GM12878 (cell line): ENCODE data around the gene VAC14. TPM values are rescaled to one million over a fixed set of nuclear protein-coding genes. Genes with fewer than 3 reads are reported as not detected.

ENCODE experiments used
- ATAC-seq: fragments of 200-7000 bp; cut with Tn5 transposase; 3 replicates; pipeline ENCODE4 v1.9.1; 2020; ENCODE audit warnings: mild to moderate bottlenecking, moderate library complexity
- BruUV-seq: library from RNA; stranded (reverse); fragments of 400-500 nt; replicated peaks from 2 replicates; lab custom pipeline; 2021; lab: Mats Ljungman, UMichigan
- CTCF ChIA-PET: fragments of 300-600 bp; sonication (Branson Sonifier 250); formaldehyde crosslinking; extraction: SDS; loops from one replicate; lab custom pipeline; 2021; ENCODE audit warnings: inconsistent platforms; lab: Yijun Ruan, JAX
- POLR2A ChIA-PET: fragments of 350-600 bp; formaldehyde crosslinking; extraction: SDS; loops from one replicate; lab custom pipeline; 2021; ENCODE audit warnings: inconsistent platforms; lab: Charles Lee
- RAD21 ChIA-PET: fragments of 300-600 bp; sonication (Branson Sonifier 250); formaldehyde crosslinking; loops from one replicate; lab custom pipeline; 2023; ENCODE audit warnings: antibody characterized with exemption; ENCODE audit not compliant: unreplicated experiment; lab: Charles Lee
- SMC1A ChIA-PET: fragments of 300-600 bp; sonication (Branson Sonifier 250); formaldehyde crosslinking; loops from one replicate; lab custom pipeline; 2023; ENCODE audit not compliant: unreplicated experiment, uncharacterized antibody; lab: Charles Lee
- DNase-seq: peaks from one replicate; pipeline ENCODE4 v3.0.0-alpha.2; 2011; ENCODE audit warnings: low read depth, low spot score
- FAIRE-seq: peaks from 3 replicates; lab custom pipeline; 2011; peaks lifted over from hg19 to GRCh38; lab: Jason Lieb, UNC
- H2AFZ ChIP-seq: 2 replicates; pipeline ENCODE4 v1.6.0; 2011; ENCODE audit warnings: low read depth, low read length, control low read depth; ENCODE audit not compliant: control insufficient read depth
- H3K27ac ChIP-seq: 2 replicates; pipeline ENCODE4 v1.5.1; 2011; ENCODE audit warnings: control low read depth; ENCODE audit not compliant: control insufficient read depth, insufficient read depth
- H3K27me3 ChIP-seq, 2 experiments: replicated peaks in 1 of 2; 2 replicates each; pipeline versions ENCODE4 v1.6.0 to v1.6.1; 2011; ENCODE audit warnings: low read length in 1 of 2; ENCODE audit not compliant: control insufficient read depth in 2 of 2, insufficient read depth in 2 of 2
- H3K36me3 ChIP-seq, 2 experiments: 2 replicates each; pipeline ENCODE4 v1.5.1; 2011; ENCODE audit warnings: low read length in 1 of 2; ENCODE audit not compliant: control insufficient read depth in 2 of 2, insufficient read depth in 2 of 2
- H3K4me1 ChIP-seq: 2 replicates; pipeline ENCODE4 v1.6.1; 2011; ENCODE audit warnings: mild to moderate bottlenecking, low read length, moderate library complexity, mixed read lengths; ENCODE audit not compliant: control insufficient read depth, insufficient read depth
- H3K4me2 ChIP-seq: 2 replicates; pipeline ENCODE4 v1.6.0; 2011; ENCODE audit warnings: control low read depth; ENCODE audit not compliant: control insufficient read depth, insufficient read depth
- H3K4me3 ChIP-seq: fragments of 200-600 bp; sonication (generic); 2 replicates; pipeline ENCODE4 v1.5.1; 2016
- H3K79me2 ChIP-seq: 2 replicates; pipeline ENCODE4 v1.6.0; 2011; ENCODE audit warnings: low read length; ENCODE audit not compliant: control insufficient read depth, insufficient read depth
- H3K9ac ChIP-seq: 2 replicates; pipeline ENCODE4 v1.8.0; 2011; ENCODE audit warnings: low read length, control low read depth, mixed read lengths; ENCODE audit not compliant: control insufficient read depth, insufficient read depth
- H3K9me3 ChIP-seq: replicated peaks from 3 replicates; pipeline ENCODE4 v1.5.1; 2011; ENCODE audit warnings: mild to moderate bottlenecking, low read length; ENCODE audit not compliant: control insufficient read depth, insufficient read depth
- H4K20me1 ChIP-seq: 2 replicates; pipeline ENCODE4 v1.6.0; 2011; ENCODE audit not compliant: control insufficient read depth, insufficient read depth
- CBX5 ChIP-seq: sonication (generic); IDR thresholded peaks from 2 replicates; pipeline ENCODE4 v1.6.1; 2016; ENCODE audit warnings: low read depth, moderate library complexity, mild to moderate bottlenecking, inconsistent platforms
- CEBPB ChIP-seq, 2 experiments: fragments of 150-350 bp in 1 of 2; IDR thresholded peaks; 2 replicates each; pipeline ENCODE4 v1.6.1; 2012 to 2014; ENCODE audit warnings: low read depth in 2 of 2, low read length in 2 of 2, borderline replicate concordance in 1 of 2, inconsistent platforms in 1 of 2
- CREB1 ChIP-seq: IDR thresholded peaks from 2 replicates; pipeline ENCODE4 v1.6.1; 2012; ENCODE audit warnings: low read depth, mild to moderate bottlenecking, inconsistent platforms
- CTCF ChIP-seq, 3 experiments: IDR thresholded peaks in 2 of 3; conservative IDR thresholded peaks in 1 of 3; 2 replicates each; pipeline ENCODE4 v1.5.1; 2011; ENCODE audit warnings: low read depth in 3 of 3, low read length in 3 of 3, mild to moderate bottlenecking in 3 of 3, control low read depth in 2 of 3, moderate library complexity in 2 of 3, inconsistent platforms in 1 of 3, mixed read lengths in 1 of 3; ENCODE audit not compliant: control insufficient read depth in 2 of 3, insufficient read depth in 1 of 3; ENCODE audit errors: extremely low read depth in 1 of 3
- FOS ChIP-seq: IDR thresholded peaks from 3 replicates; pipeline ENCODE4 v1.6.1; 2011; ENCODE audit warnings: borderline replicate concordance; ENCODE audit not compliant: insufficient read length; ENCODE audit errors: extremely low read depth
- MTA2 ChIP-seq: fragments of 450-650 bp; IDR thresholded peaks from 2 replicates; pipeline ENCODE4 v1.6.1; 2016; ENCODE audit warnings: low read depth, mild to moderate bottlenecking, moderate library complexity
- NFYA ChIP-seq: IDR thresholded peaks from 2 replicates; pipeline ENCODE4 v1.6.1; 2011; ENCODE audit warnings: low read depth, mild to moderate bottlenecking, low read length, improper control_type of control experiment, borderline replicate concordance
- SIN3A ChIP-seq: IDR thresholded peaks from 2 replicates; pipeline ENCODE4 v1.6.1; 2012; ENCODE audit warnings: low read depth, low read length, improper control_type of control experiment
- SUZ12 ChIP-seq: fragments of 200-600 bp; sonication (generic); IDR thresholded peaks from one replicate; pipeline ENCODE4 v1.6.1; 2018; ENCODE audit warnings: antibody characterized with exemption, mild to moderate bottlenecking; ENCODE audit not compliant: unreplicated experiment
- USF2 ChIP-seq: IDR thresholded peaks from 2 replicates; pipeline ENCODE4 v1.6.1; 2011; ENCODE audit warnings: low read depth, low read length, improper control_type of control experiment, borderline replicate concordance
- ZNF274 ChIP-seq: IDR thresholded peaks from one replicate; pipeline ENCODE4 v1.8.0; 2011; ENCODE audit not compliant: insufficient read length, insufficient read depth
- WGBS: methylation state at CpG from one replicate; pipeline ENCODE4 v1.1.6; 2016; ENCODE audit warnings: low lambda C conversion rate; ENCODE audit not compliant: insufficient replicate concordance, insufficient coverage; ENCODE audit errors: missing lambda C conversion rate; 5-methylcytosine and 5-hydroxymethylcytosine counted together
- in situ Hi-C: fragments of 300-500 bp; cut with MboI; formaldehyde crosslinking; loops from 9 replicates; pipeline ENCODE4 v1.14.3; 2018; ENCODE audit warnings: mixed read lengths
- intact Hi-C: fragments of 100-400 bp; cut with micrococcal nuclease; formaldehyde crosslinking; loops from one replicate; pipeline ENCODE4 v1.14.2; 2022; ENCODE audit not compliant: unreplicated experiment
- polyA plus RNA-seq, 11 experiments: library from polyadenylated mRNA; depleted of rRNA in 4 of 11; unstranded in 6 of 11; stranded (reverse) in 5 of 11; fragments of >200 nt; fragmentation: Nextera tagmentation in 4 of 11; fragmentation: Illumina TruSeq in 1 of 11; extraction: Ambion mirVana in 4 of 11; extraction: Trizol in 1 of 11; gene quantifications; 1 replicate in 1 of 11; 2 replicates in 10 of 11; pipeline versions ENCODE4 v1.2.1 to v1.2.3, GENCODE V29; 2011 to 2016; ENCODE audit warnings: inconsistent platforms in 2 of 11, missing spikeins in 2 of 11, low read depth in 1 of 11
- total RNA-seq, 4 experiments: library from RNA; depleted of rRNA in 3 of 4; stranded (reverse); fragments of >200 nt in 3 of 4; fragmentation: Illumina TruSeq in 1 of 4; extraction: Trizol in 1 of 4; gene quantifications; 2 replicates each; pipeline versions ENCODE4 v1.2.1 to v1.2.3, GENCODE V29; 2013 to 2021
- TF ChIP-seq, protein P1 (sequence below): fragments of 150-350 bp; IDR thresholded peaks from 2 replicates; pipeline ENCODE4 v1.6.1; 2016; ENCODE audit warnings: low read depth, low read length
- TF ChIP-seq, protein P2 (sequence below): fragments of 450-650 bp; IDR thresholded peaks from 2 replicates; pipeline ENCODE4 v1.6.1; 2016; ENCODE audit warnings: mild to moderate bottlenecking

VAC14 gene
- total and polyA plus RNA-seq, 10 of the 15 experiments (the other 5 are each of a cell fraction or from before 2014, with no cell fraction given): 1.3 to 45.5 (median 25.5) TPM

DNA sequence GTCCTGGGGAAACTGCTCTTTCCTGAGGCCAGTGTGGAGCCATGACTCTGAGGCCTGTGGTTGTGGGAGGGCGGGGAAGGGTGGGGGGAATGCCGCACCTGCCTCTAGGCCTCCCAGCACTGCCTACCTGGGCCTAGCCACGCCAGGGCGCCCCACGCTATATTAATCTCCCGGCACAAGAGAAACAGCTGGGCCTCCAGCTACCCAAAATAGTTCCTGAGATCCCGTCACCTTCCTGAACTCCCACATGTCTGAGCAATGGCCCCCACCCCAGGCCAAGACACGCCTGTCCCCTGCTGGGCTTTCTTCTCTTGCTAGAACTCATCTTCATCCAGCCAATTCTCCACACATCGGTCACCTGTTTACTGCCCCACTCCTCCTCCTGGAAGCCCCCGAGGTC lies 102.1 kb downstream of the VAC14 start:
- no peaks in the 10 kb centered on the region for H3K4me1 ChIP-seq
- intact Hi-C loops (no loop called here), in situ Hi-C loops (no loop called here)
- SMC1A ChIA-PET: interaction anchor here (0.6 kb wide), 1 partner anchor 21 kb away, joined by 4 read pairs; no protein-coding TSS in a partner anchor
- POLR2A ChIA-PET: no interaction called here
- H2AFZ ChIP-seq: no peak overlapping the region
- no peak for FAIRE-seq
- TF ChIP-seq FOS (no peak), CREB1 (no peak), USF2 (no peak), NFYA (no peak), CTCF (IDR thresholded peaks at IDR 0.05 in 2 of 3, conservative IDR thresholded peaks at IDR 0.05 in 1 of 3; ENCODE audit: control insufficient read depth in 2 of 3, extremely low read depth in 1 of 3, insufficient read depth in 1 of 3, low read depth in 3 of 3, low read length in 3 of 3) (no peak), CBX5 (no peak), SIN3A (no peak), MTA2 (no peak), ZNF274 (no peak), CEBPB (IDR thresholded peaks at IDR 0.05; ENCODE audit: borderline replicate concordance in 1 of 2, low read depth in 2 of 2, low read length in 2 of 2) (no peak), SUZ12 (no peak)
- TF ChIP-seq, protein P1, sequence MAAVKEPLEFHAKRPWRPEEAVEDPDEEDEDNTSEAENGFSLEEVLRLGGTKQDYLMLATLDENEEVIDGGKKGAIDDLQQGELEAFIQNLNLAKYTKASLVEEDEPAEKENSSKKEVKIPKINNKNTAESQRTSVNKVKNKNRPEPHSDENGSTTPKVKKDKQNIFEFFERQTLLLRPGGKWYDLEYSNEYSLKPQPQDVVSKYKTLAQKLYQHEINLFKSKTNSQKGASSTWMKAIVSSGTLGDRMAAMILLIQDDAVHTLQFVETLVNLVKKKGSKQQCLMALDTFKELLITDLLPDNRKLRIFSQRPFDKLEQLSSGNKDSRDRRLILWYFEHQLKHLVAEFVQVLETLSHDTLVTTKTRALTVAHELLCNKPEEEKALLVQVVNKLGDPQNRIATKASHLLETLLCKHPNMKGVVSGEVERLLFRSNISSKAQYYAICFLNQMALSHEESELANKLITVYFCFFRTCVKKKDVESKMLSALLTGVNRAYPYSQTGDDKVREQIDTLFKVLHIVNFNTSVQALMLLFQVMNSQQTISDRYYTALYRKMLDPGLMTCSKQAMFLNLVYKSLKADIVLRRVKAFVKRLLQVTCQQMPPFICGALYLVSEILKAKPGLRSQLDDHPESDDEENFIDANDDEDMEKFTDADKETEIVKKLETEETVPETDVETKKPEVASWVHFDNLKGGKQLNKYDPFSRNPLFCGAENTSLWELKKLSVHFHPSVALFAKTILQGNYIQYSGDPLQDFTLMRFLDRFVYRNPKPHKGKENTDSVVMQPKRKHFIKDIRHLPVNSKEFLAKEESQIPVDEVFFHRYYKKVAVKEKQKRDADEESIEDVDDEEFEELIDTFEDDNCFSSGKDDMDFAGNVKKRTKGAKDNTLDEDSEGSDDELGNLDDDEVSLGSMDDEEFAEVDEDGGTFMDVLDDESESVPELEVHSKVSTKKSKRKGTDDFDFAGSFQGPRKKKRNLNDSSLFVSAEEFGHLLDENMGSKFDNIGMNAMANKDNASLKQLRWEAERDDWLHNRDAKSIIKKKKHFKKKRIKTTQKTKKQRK: no peak
- TF ChIP-seq, protein P2, sequence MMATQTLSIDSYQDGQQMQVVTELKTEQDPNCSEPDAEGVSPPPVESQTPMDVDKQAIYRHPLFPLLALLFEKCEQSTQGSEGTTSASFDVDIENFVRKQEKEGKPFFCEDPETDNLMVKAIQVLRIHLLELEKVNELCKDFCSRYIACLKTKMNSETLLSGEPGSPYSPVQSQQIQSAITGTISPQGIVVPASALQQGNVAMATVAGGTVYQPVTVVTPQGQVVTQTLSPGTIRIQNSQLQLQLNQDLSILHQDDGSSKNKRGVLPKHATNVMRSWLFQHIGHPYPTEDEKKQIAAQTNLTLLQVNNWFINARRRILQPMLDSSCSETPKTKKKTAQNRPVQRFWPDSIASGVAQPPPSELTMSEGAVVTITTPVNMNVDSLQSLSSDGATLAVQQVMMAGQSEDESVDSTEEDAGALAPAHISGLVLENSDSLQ: no peak
- TF ChIP-seq, all 136 proteins: peak for 0
- DNase-seq (no peak), ATAC-seq (no peak)
- no peaks in the 10 kb centered on the region for H3K79me2 ChIP-seq
- H4K20me1 ChIP-seq: no peaks in the 10 kb centered on the region
- peaks cover 0 to 2% of the 10 kb centered on the region in 2 experiments; a peak in 3 of 4 replicates for H3K36me3 ChIP-seq
- WGBS: 91% methylated on average over 10 of the region's 10 CpGs
- no peaks in the 10 kb centered on the region for H3K27me3 ChIP-seq
- H3K4me2 ChIP-seq: no peak overlapping the region
- CTCF ChIA-PET: no interaction called here
- H3K9ac ChIP-seq: no peak overlapping the region
- H3K27ac ChIP-seq: no peak overlapping the region
- RAD21 ChIA-PET: no interaction called here
- H3K4me3 ChIP-seq: no peak overlapping the region
- H3K9me3 ChIP-seq: no peaks in the 10 kb centered on the region
- BruUV-seq: no TSS peak
